ENCODE measurements around the gene GAL. TPM values are rescaled to one million over a fixed set of nuclear protein-coding genes. Genes with fewer than 3 reads are reported as not detected.

The GAL gene
- total and polyA plus RNA-seq, 2 experiments from 2014 or later = 80.9 to 691 TPM

- peaks cover 13% of the 10 kb centered on the region for H3K36me3 Mint-ChIP-seq (ENCODE audit: low read depth)
- peak; percentile 23 for ATAC-seq
- H3K4me2 ChIP-seq = no peak overlapping the region
Measured at GRCh38 chr11:68651208-68651984, 32.9 kb upstream of the GAL start.

GRCh38 chr11:68651985-68652682 is 32.2 kb upstream of the GAL start:
- Histone ChIP-seq H3K27ac (ENCODE audit: low read depth) (no peak overlapping the region), H3F3A (replicated peaks; ENCODE audit: low read depth) (no peaks in the 10 kb centered on the region), H3K36me3 (ENCODE audit: insufficient read depth) (no peaks in the 10 kb centered on the region), H3K4me1 (ENCODE audit: insufficient read depth) (no peaks in the 10 kb centered on the region; the same call in 1 of the 2 replicates), H2AFZ (no peak overlapping the region), H3K9me2 (ENCODE audit: insufficient read depth) (no peaks in the 10 kb centered on the region), H3K4me3 (no peak overlapping the region), H3K4me2 (no peak overlapping the region), H4K20me1 (replicated peaks; ENCODE audit: insufficient read depth) (no peaks in the 10 kb centered on the region), H3K79me2 (replicated peaks; ENCODE audit: insufficient read depth) (no peaks in the 10 kb centered on the region), H3K27me3 (ENCODE audit: insufficient read depth) (no peaks in the 10 kb centered on the region)
- DNase-seq (ENCODE audit: low spot score) (no peak), ATAC-seq (no peak)
- H3K27ac Mint-ChIP-seq = no peak overlapping the region
- peak; percentile 17 to 39; a peak in 2 of 4 replicates for TF ChIP-seq CTCF (conservative IDR thresholded peaks at IDR 0.05; ENCODE audit: low read depth in 2 of 2)
- no peak for TF ChIP-seq EZH2 (IDR thresholded peaks at IDR 0.05; ENCODE audit: low read depth, unreplicated experiment)
- H3K9me3 Mint-ChIP-seq = peaks cover 26% of the 10 kb centered on the region
- H3K4me3 Mint-ChIP-seq = no peak overlapping the region
- H3K27me3 Mint-ChIP-seq (ENCODE audit: insufficient read depth, low read depth, poor library complexity) = peaks cover 10% of the 10 kb centered on the region
- H3K4me1 Mint-ChIP-seq = no peaks in the 10 kb centered on the region
- H3K36me3 Mint-ChIP-seq (ENCODE audit: low read depth) = peaks cover 10% of the 10 kb centered on the region

More at GRCh38 chr11:68651208-68651984, 32.9 kb upstream of the GAL start:
- Histone ChIP-seq H3F3A (replicated peaks; ENCODE audit: low read depth) (no peaks in the 10 kb centered on the region), H3K27me3 (ENCODE audit: insufficient read depth) (no peaks in the 10 kb centered on the region), H3K79me2 (replicated peaks; ENCODE audit: insufficient read depth) (no peaks in the 10 kb centered on the region), H4K20me1 (replicated peaks; ENCODE audit: insufficient read depth) (no peaks in the 10 kb centered on the region), H2AFZ (peak overlapping the region; percentile 52; the same call in 1 of the 2 replicates), H3K27ac (ENCODE audit: low read depth) (no peak overlapping the region), H3K36me3 (ENCODE audit: insufficient read depth) (no peaks in the 10 kb centered on the region), H3K4me1 (ENCODE audit: insufficient read depth) (no peaks in the 10 kb centered on the region; the same call in 1 of the 2 replicates), H3K4me3 (no peak overlapping the region), H3K9me2 (ENCODE audit: insufficient read depth) (no peaks in the 10 kb centered on the region)
- H3K27ac Mint-ChIP-seq = no peak overlapping the region
- peaks cover 29% of the 10 kb centered on the region for H3K9me3 Mint-ChIP-seq
- H3K27me3 Mint-ChIP-seq (ENCODE audit: insufficient read depth, low read depth, poor library complexity) = peaks cover 10% of the 10 kb centered on the region
- no peaks in the 10 kb centered on the region for H3K4me1 Mint-ChIP-seq
- no peak for TF ChIP-seq EZH2phosphoT487 (IDR thresholded peaks at IDR 0.05; ENCODE audit: unreplicated experiment)
- H3K4me3 Mint-ChIP-seq = no peak overlapping the region
- peak; percentile 52 for DNase-seq (ENCODE audit: low spot score)

- H3K27me3 Mint-ChIP-seq (ENCODE audit: insufficient read depth, low read depth, poor library complexity) = peaks cover 10% of the 10 kb centered on the region
- H3K36me3 ChIP-seq (ENCODE audit: insufficient read depth) = no peaks in the 10 kb centered on the region
- H3K4me2 ChIP-seq = no peak overlapping the region
- H3K79me2 ChIP-seq (replicated peaks; ENCODE audit: insufficient read depth) = no peaks in the 10 kb centered on the region
- H4K20me1 ChIP-seq (replicated peaks; ENCODE audit: insufficient read depth) = no peaks in the 10 kb centered on the region
- no peak for TF ChIP-seq EZH2phosphoT487 (IDR thresholded peaks at IDR 0.05; ENCODE audit: unreplicated experiment)
- TF ChIP-seq ZNF331 (CRISPR knock-in tag; IDR thresholded peaks at IDR 0.05; ENCODE audit: low read depth) = no peak
- no peaks in the 10 kb centered on the region; the same call in 1 of the 2 replicates for H3K4me1 ChIP-seq (ENCODE audit: insufficient read depth)
- no peak overlapping the region for H2AFZ ChIP-seq
- H3K27ac Mint-ChIP-seq = no peak overlapping the region
- no peaks in the 10 kb centered on the region for H3K27me3 ChIP-seq (ENCODE audit: insufficient read depth)
- H3K36me3 Mint-ChIP-seq (ENCODE audit: low read depth) = peaks cover 6% of the 10 kb centered on the region; the same call in 1 of the 3 replicates
- no peak for ATAC-seq
- H3K27ac ChIP-seq (ENCODE audit: low read depth) = no peak overlapping the region
- no peaks in the 10 kb centered on the region for H3K9me2 ChIP-seq (ENCODE audit: insufficient read depth)
- H3K4me1 Mint-ChIP-seq = no peaks in the 10 kb centered on the region
- H3K4me3 Mint-ChIP-seq = no peak overlapping the region
- H3F3A ChIP-seq (replicated peaks; ENCODE audit: low read depth) = no peaks in the 10 kb centered on the region
- H3K4me3 ChIP-seq = no peak overlapping the region
- H3K9me3 Mint-ChIP-seq = peaks cover 20% of the 10 kb centered on the region
- no peak for DNase-seq (ENCODE audit: low spot score)
Measured at GRCh38 chr11:68652683-68653156, 31.6 kb upstream of the GAL start.

Data from GM23338 (cell line).